ENCODE results near the gene RNASEH2A.

DNA sequence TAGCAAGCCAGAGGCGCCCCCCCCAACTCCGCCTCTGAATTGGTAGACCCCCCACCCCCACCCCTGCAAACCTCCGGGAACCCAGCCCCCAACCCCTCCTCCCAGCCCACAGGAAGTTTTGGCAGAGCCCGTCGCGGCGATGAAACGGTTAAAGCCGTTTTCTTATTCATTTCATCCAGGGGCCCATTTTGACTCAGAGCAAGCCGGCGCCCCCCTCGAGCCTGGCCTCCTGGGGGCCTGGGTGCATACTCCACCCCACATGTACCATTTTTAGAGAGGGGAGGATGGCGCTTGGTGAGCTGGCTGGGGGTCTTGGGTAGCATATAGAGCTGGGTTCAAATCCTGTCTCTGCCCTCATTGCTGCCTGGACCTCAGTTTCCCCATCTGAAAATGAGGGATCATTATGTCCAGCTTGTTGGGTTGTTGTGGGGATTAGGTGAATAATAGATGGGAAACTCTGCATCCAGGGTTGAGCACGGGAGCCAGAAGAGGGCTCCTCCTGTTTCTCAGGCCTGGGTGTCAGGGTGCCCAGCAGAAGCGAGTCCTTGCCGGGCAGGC is 23.0 kb upstream of the RNASEH2A start:
- TF ChIP-seq, protein P1, sequence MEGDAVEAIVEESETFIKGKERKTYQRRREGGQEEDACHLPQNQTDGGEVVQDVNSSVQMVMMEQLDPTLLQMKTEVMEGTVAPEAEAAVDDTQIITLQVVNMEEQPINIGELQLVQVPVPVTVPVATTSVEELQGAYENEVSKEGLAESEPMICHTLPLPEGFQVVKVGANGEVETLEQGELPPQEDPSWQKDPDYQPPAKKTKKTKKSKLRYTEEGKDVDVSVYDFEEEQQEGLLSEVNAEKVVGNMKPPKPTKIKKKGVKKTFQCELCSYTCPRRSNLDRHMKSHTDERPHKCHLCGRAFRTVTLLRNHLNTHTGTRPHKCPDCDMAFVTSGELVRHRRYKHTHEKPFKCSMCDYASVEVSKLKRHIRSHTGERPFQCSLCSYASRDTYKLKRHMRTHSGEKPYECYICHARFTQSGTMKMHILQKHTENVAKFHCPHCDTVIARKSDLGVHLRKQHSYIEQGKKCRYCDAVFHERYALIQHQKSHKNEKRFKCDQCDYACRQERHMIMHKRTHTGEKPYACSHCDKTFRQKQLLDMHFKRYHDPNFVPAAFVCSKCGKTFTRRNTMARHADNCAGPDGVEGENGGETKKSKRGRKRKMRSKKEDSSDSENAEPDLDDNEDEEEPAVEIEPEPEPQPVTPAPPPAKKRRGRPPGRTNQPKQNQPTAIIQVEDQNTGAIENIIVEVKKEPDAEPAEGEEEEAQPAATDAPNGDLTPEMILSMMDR (IDR thresholded peaks at IDR 0.05; ENCODE audit: insufficient read depth, low read depth, low read length), result no peak
- no peak for TF ChIP-seq EZH2 (IDR thresholded peaks at IDR 0.05; ENCODE audit: insufficient read depth, low read length)

Measured in astrocyte (in vitro differentiated cells and primary cell).